Hippocampal formation (tissue), 2 donors: ENCODE data around the gene CFAP61.

Experiments used
- DNase-seq, 2 donors: peaks; one replicate each; lab custom pipeline; 2025; lab: John Stamatoyannopoulos, UW

CFAP61 gene

GRCh38 chr20:20174089-20174835 lies 121.9 kb downstream of the CFAP61 start:
- DNase-seq: no peak

- no peak for DNase-seq
Measured at GRCh38 chr20:20181322-20181721, 129.0 kb downstream of the CFAP61 start.

GRCh38 chr20:20184149-20184548 lies 131.8 kb downstream of the CFAP61 start:
- no peak for DNase-seq

DNA sequence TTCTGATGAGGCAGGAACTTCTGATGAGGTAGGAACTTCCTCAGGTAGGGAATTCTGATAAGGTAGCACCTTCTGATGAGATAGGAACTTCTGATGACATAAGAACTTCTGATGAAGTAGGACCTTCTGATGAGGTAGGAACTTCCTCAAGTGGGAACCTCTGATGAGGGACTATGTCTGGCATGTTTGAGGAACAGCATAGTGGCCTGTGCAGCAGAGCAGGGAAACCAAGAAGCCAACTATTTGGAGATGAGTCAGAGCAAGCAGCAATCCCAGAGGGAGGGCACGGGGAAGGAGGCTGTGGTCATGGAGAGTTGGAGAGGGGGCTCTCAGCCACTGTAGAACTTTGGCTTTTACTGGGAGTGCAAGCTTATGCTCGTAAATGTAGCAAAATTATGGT lies 132.4 kb downstream of the CFAP61 start:
- no peak for DNase-seq

DNA sequence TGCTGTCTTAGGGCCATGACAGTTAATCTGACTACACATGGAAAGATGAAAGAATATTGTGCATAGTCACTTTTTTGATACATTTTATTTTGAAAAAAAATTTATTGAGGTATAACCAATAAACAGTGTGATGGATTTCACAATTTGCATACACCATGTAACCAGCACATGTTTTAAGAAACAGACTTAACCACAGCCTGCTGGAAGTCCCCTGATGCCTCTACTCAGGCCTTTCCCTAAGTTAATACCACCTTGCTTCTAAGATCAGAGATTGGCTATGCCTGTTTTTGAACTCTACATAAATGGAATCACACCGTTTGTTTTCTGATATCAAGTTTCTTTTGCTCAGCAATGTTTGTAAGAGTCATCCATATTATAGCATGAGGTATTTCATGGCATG lies 136.3 kb downstream of the CFAP61 start:
- no peak for DNase-seq

GRCh38 chr20:20192366-20192765 lies 140.0 kb downstream of the CFAP61 start:
- DNase-seq: no peak

DNA sequence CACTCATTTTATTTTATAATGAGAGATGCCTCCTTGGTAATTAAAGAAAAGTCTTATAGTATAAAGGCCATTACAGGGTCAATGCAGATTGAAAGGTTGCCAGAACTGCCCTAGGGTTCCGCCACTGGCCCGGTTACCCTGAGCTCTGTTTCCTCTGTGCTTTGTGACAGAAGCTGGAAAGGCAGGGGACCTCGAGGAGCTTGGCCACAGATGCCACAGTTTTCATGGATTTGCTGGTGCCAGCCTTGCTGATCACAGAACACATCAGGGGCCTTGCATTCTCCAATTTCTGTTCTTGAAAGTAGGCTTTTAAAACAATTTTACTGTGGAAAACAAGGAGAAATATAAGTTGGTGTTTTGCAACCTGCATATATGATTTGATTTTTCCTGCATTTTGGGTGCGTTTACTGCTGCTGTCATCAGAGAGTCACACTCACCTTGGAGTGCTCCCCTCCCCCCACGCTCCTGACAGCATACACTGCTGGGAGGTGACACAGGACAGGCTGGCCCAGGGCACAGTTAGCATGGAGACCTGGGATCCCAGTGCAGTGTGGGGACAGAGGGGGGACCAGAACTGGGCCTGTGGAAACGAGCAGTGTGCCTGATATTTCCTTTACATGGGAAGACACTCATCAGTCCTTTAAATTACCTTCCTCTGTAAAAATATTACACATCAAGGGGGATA lies 142.8 kb downstream of the CFAP61 start:
- no peak for DNase-seq

DNA sequence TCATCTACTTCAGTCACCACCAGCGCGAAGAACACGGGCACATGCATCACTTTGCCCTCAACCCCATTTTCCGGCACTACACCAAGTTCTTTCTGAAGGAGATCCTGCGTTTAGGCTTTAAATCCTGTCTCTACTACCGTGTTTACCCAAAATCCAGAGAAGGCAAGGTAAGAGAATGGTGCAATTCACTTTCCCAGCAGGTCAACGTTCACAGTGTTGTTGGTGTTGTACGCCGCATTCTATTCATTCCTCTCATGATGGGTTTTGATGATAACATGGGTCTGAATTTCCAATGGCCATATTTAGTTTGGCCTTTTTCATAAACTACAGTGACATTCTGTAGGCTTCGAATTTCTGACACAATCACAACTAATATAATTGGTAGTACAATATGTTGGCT lies 144.3 kb downstream of the CFAP61 start:
- no peak for DNase-seq

GRCh38 chr20:20198011-20198410 lies 145.7 kb downstream of the CFAP61 start:
- DNase-seq: no peak

DNA sequence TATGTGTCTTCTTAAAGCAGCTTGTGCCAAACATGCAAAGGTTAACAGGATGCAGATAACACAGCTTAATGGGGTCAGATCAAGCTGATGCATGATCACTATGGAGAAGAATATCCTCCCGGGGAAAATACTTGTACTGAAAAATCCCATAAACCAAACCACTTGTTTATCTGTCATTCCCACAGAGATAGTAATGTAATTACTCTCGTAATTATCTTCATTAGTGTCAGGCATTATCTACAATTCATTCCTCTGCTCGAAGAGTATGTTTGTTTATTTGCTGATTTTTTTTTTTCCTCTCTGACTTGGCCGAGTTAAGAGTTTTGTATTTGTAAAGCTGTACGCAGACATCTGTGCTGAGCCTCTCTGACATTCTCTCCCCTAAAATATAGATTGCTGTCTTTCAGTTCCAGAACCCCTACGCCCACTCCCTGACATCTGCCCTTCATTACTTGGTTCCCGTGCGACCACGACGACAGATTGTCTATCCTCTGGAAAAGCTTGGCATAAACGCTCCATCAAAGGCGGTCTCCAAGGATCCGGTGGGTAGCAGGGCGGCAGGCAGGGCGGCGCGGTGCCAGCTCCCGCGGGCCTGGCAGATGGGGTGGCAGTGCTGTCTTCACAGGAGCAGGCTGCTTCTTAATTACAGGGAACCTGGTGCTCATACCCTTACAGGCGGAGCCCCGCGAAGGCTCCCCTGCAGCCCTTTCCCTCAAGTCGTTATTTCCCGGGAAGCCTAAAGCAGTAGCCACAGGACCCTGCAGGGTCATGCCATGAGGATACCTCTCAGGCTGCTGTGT lies 147.2 kb downstream of the CFAP61 start:
- DNase-seq: no peak

- no peak for DNase-seq
Measured at GRCh38 chr20:20201124-20201523, 148.8 kb downstream of the CFAP61 start.

- DNase-seq: no peak
Measured at GRCh38 chr20:20201639-20202038, 149.3 kb downstream of the CFAP61 start.

DNA sequence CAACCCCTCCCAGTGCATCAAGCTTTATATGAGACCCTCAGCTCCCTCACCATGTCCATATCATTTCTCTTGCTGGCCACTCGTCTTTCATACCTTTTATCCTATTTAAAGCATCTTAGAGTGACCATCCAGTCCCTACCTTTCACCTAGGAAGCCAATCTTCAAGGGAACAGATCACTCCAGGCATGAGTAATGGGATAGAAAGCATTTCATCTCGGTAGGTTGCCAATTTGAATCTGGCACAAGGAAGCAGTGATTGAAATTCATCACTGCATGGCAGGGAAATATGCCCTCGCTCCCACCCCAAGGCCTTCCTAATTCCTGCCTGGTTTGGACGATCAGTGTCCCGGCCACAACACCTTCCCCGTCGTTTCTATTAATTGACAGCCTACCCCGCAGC lies 150.4 kb downstream of the CFAP61 start:
- DNase-seq: no peak

- no peak for DNase-seq
Measured at GRCh38 chr20:20203784-20204183, 151.5 kb downstream of the CFAP61 start.

- no peak for DNase-seq
Measured at GRCh38 chr20:20204256-20204655, 151.9 kb downstream of the CFAP61 start.

DNA sequence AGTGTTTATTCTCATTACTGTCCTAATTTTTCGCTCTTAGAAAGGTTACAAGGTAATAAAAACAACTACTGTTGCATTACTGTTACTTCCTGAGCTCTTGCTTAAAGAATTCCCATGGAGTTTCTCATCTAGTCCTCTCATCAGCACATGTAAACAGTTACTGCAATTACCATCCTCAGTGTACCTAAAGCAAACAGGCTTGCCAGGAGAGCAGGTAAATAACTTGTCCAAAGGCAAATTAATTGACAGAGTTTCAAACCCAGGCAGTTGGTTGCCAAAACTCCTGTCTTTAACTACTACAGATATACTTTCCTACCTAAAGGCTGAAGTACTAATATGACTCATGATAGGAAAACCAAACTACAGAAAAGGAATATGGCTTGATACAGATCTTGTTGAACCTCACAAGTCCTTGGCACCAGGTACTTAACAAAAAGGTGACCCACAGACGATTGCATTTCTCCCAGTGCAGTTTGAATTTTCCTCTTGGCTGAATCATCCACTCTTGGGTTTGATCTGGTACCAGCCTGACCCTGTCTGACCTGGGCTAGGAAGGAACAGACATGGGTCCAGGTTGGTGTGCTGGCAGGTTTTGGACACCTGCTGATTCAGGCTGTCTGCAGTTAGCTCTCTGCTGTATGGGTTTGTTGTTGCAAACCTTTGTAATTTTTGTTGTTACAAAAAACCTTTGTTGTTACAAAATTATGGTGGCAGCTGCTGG lies 153.0 kb downstream of the CFAP61 start:
- DNase-seq: no peak

DNA sequence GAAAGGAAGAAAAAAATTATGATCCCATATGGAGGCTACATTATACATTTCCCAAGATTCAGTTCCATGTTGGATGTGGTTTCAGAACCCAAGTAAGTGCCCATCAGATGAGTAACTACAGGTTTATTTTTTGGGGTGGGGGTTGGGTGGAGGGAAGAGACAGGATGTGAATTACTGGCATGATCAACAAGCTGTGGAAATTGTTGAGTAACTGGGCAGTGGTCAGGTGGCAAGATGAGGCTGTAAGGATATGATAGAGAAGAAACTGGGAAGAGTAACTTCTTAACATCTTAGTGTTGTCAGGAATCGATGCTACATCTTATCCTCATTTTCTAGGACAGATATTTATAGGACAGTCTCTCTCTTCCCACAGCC lies 153.5 kb downstream of the CFAP61 start:
- no peak for DNase-seq

GRCh38 chr20:20206788-20207187 lies 154.5 kb downstream of the CFAP61 start:
- no peak for DNase-seq

GRCh38 chr20:20207291-20207690 lies 155.0 kb downstream of the CFAP61 start:
- DNase-seq: no peak

DNA sequence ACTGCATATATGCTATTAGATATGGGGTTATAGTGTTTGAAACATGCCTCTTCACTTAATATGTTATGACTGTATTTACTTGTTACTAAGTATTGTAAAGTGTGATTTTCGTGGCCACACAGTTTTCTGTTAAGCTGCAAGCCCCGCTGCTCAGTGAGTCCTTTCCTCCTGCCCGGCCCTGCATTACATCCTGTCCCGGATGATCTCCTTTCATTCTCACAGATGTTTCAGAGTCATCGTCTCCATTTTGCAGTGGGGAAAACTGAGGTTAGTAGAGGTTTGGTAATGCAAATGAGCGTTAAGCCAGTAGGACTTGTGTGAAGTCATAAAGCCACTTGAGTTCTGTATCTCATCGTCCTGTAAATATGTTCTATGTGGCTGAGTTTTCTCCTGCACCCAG lies 155.5 kb downstream of the CFAP61 start:
- no peak for DNase-seq

DNA sequence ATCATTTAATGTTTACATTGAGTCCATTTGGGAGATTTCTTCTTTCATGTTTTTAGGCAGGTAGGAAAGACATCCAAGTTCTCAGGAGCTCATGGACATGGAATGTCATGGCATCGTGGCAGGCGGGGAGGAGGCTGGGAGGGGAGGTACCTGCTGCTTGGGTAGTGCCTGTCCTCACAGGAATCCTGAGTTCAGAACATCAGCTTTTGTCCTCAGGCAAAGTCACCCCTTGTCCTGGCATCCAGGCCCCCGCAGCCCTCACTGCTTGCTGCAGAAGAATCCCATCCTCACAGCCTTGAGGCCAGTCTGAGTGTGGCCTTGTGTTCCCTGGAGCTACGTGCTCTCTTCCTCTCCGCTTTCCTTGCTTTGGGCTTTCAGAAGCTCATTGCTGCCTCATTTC lies 157.4 kb downstream of the CFAP61 start:
- no peak for DNase-seq

DNA sequence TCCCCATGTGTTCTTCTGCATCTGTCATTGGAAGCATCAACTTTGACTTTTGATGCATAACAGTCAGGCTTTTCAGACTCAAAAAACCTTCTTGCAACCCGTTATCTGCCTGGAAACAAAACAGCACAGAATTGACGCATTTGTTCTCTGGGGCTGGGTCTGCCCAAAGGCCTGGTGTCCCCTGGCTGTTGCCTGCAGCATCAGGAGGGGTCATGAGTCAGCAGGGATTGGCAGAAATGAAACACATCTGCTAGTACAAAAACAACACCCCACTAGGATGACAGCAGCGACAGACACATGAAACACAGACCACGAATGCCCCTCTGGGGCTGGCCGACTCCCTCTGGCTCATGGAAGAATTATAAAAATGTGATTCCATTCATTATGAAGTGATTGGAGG lies 158.0 kb downstream of the CFAP61 start:
- DNase-seq: no peak
